Parathyroid adenoma (tissue), 2 donors: Measurements from ENCODE around the gene SOHLH1.
A peak's percentile ranks its signal among the peaks of the same experiment; 100 is the strongest.

Experiments used
- H2AFZ ChIP-seq: fragments of 300-600 bp; sonication (generic); one replicate; pipeline ENCODE4 v1.7.0; 2017; ENCODE audit warnings: antibody characterized with exemption, mild to moderate bottlenecking
- H3K27ac ChIP-seq: fragments of 300-600 bp; sonication (generic); one replicate; pipeline ENCODE4 v1.7.0; 2017
- H3K27me3 ChIP-seq: fragments of 300-600 bp; sonication (generic); one replicate; pipeline ENCODE4 v1.7.0; 2017; ENCODE audit warnings: low read length; ENCODE audit not compliant: control insufficient read depth, insufficient read depth
- H3K36me3 ChIP-seq: fragments of 300-600 bp; sonication (generic); one replicate; pipeline ENCODE4 v1.7.0; 2017; ENCODE audit warnings: low read length; ENCODE audit not compliant: control insufficient read depth, insufficient read depth
- H3K4me1 ChIP-seq: fragments of 300-600 bp; sonication (generic); one replicate; pipeline ENCODE4 v1.7.0; 2017; ENCODE audit warnings: control low read depth
- H3K4me2 ChIP-seq: fragments of 300-600 bp; sonication (generic); one replicate; pipeline ENCODE4 v1.7.0; 2017; ENCODE audit warnings: low read length
- H3K4me3 ChIP-seq: fragments of 300-600 bp; sonication (generic); one replicate; pipeline ENCODE4 v1.7.0; 2017; ENCODE audit warnings: low read depth, low read length
- H3K79me2 ChIP-seq: fragments of 300-600 bp; sonication (generic); one replicate; pipeline ENCODE4 v1.7.0; 2017; ENCODE audit warnings: control low read depth
- H3K9ac ChIP-seq: fragments of 300-600 bp; sonication (generic); one replicate; pipeline ENCODE4 v1.7.0; 2017; ENCODE audit warnings: mild to moderate bottlenecking
- H3K9me3 ChIP-seq: fragments of 300-600 bp; sonication (generic); one replicate; pipeline ENCODE4 v1.7.0; 2017; ENCODE audit warnings: low read length; ENCODE audit not compliant: control insufficient read depth
- TF ChIP-seq, protein P1 (sequence below): fragments of 300-600 bp; sonication (generic); IDR thresholded peaks from one replicate; pipeline ENCODE4 v1.7.0; 2017; ENCODE audit warnings: antibody characterized with exemption, mild to moderate bottlenecking
- donor health status: primary hyperparathyroidism.

Gene SOHLH1

DNA sequence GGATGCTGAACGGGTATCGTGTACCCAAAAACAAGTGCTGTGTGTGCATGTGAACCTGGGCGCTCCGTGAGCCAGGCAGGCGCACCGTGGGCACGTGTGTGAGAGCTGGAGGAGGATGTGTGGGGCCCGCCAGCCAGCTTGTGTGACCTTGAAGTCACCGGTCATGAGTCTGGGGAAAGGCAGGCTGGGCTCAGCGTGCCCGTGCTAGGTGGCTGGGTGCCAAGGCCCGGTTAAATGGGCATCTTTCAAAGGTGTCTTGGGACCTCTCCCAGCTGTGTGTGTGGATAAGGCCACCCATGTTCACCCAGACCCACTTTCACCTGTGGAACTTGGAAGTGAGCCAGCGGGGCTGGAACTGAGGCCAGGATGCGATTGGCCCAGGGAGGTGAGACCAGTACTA lies 6.1 kb upstream of the SOHLH1 start:
- Histone ChIP-seq H3K4me1 (no peaks in the 10 kb centered on the region), H3K36me3 (no peaks in the 10 kb centered on the region), H3K79me2 (no peaks in the 10 kb centered on the region), H3K9ac (no peak overlapping the region), H3K27me3 (peaks cover 7% of the 10 kb centered on the region), H3K4me2 (no peak overlapping the region), H3K4me3 (no peak overlapping the region), H3K27ac (no peak overlapping the region), H2AFZ (no peak overlapping the region), H3K9me3 (no peaks in the 10 kb centered on the region)
- TF ChIP-seq, protein P1, sequence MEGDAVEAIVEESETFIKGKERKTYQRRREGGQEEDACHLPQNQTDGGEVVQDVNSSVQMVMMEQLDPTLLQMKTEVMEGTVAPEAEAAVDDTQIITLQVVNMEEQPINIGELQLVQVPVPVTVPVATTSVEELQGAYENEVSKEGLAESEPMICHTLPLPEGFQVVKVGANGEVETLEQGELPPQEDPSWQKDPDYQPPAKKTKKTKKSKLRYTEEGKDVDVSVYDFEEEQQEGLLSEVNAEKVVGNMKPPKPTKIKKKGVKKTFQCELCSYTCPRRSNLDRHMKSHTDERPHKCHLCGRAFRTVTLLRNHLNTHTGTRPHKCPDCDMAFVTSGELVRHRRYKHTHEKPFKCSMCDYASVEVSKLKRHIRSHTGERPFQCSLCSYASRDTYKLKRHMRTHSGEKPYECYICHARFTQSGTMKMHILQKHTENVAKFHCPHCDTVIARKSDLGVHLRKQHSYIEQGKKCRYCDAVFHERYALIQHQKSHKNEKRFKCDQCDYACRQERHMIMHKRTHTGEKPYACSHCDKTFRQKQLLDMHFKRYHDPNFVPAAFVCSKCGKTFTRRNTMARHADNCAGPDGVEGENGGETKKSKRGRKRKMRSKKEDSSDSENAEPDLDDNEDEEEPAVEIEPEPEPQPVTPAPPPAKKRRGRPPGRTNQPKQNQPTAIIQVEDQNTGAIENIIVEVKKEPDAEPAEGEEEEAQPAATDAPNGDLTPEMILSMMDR: no peak

DNA sequence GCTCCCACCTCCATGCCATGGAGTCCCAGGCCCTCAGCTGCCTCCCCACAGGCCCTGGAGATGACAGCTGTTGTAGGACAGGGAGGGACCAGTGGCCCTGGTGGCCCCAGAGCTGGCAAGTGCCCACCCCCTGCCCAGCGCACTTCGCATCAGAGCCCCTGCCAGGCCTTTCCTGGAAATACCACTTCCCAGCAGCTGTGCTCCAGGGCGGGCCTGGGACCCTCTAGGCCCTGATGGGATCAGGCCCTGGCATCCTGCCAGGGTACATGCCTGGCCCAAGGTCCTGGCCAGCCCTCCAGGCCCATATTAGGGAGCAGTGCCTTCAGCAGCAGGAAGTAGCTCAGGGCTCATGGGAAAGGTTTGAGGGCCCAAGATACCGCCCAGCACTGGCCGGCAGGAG lies 5.2 kb upstream of the SOHLH1 start:
- H3K4me3 ChIP-seq: no peak overlapping the region

DNA sequence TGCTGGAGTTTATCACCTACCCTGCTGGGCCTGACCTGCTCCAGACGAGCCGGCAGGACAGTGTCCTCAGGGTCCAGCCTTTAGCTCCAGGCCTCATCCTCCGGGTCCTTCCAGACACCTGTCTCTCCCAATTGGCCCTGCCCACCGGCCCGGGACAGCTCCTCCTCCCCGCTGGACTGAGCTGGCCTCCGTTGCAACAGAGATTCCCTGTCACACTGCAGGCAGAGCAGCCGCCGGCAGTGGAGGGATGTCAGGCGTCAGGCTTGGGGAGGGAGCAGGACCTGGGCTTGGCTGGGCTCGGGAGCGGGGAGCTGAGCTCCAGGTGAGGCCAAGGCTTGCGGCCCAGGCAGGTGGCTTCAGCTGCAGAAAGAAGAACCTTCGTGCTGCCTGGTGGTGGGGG lies 4.4 kb upstream of the SOHLH1 start:
- TF ChIP-seq, protein P1: no peak
- no peak overlapping the region for H3K4me2 ChIP-seq
- no peak overlapping the region for H3K4me3 ChIP-seq
- H3K27ac ChIP-seq: no peak overlapping the region
- no peak overlapping the region for H3K9ac ChIP-seq
- H2AFZ ChIP-seq: no peak overlapping the region
- H3K9me3 ChIP-seq: no peaks in the 10 kb centered on the region
- no peaks in the 10 kb centered on the region for H3K79me2 ChIP-seq
- peaks cover 7% of the 10 kb centered on the region for H3K27me3 ChIP-seq
- H3K36me3 ChIP-seq: no peaks in the 10 kb centered on the region
- H3K4me1 ChIP-seq: no peaks in the 10 kb centered on the region

More for the DNA sequence above, 5.2 kb upstream of the SOHLH1 start:
- no peaks in the 10 kb centered on the region for H3K79me2 ChIP-seq
- no peak overlapping the region for H2AFZ ChIP-seq
- no peaks in the 10 kb centered on the region for H3K36me3 ChIP-seq
- H3K9me3 ChIP-seq: no peaks in the 10 kb centered on the region
- TF ChIP-seq, protein P1: no peak
- H3K4me2 ChIP-seq: no peak overlapping the region
- no peak overlapping the region for H3K27ac ChIP-seq
- no peak overlapping the region for H3K9ac ChIP-seq
- H3K4me1 ChIP-seq: no peaks in the 10 kb centered on the region
- peaks cover 7% of the 10 kb centered on the region for H3K27me3 ChIP-seq

DNA sequence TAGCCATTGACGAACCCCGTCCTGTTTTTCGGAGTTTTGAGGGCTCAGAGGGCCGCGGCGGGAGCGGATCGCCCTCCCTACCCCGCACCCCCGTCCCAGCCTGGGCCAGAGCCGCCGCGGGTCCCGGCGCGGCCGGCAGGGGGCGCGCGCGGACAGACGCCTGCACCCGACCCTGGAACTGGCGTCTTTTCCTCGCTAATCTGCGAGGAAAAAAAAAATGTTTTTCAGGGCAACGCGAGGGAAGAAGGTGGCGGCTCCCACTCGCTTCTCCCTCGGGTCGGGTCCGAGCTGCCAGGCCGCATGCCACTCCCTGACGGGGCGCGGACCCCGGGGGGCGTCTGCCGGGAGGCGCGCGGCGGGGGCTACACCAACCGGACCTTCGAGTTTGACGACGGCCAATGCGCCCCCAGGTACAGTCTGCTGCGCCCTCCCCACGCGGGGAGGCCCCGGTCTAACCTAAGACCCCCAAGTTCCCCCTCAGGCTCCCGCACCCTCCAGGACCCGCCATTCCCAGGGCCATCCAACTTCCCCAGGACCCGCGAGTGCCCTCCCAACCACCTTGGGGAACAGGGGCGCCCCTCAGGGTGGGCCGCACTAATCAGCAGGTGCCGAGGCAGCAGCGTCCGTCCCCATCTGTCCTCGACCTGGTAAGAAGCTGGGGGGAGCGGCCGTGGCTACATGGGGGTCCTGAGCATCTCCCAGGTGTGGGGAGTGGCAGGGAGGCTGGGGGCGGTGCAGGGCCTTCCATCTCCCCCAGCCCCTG lies 2.9 kb upstream of the SOHLH1 start, which contains the start of gene KCNT1:
TSS of gene KCNT1 (plus strand) at position 227 of the 763 bp plus-strand sequence. CDS start at position 301, 74 bp downstream.
- peak within 1 kb of the TSS; percentile 55 for H3K4me2 ChIP-seq
- H3K4me3 ChIP-seq: no peak within 1 kb of the TSS
- TF ChIP-seq, protein P1: peak; percentile 75
- no peaks in the 10 kb centered on the region for H3K9me3 ChIP-seq
- H3K27me3 ChIP-seq: peaks cover 7% of the 10 kb centered on the region
- H3K36me3 ChIP-seq: no peaks in the 10 kb centered on the region
- H2AFZ ChIP-seq: peak within 1 kb of the TSS; percentile 58
- H3K79me2 ChIP-seq: no peaks in the 10 kb centered on the region
- no peak within 1 kb of the TSS for H3K9ac ChIP-seq
- H3K27ac ChIP-seq: no peak within 1 kb of the TSS
- no peaks in the 10 kb centered on the region for H3K4me1 ChIP-seq
